HG03135 (cell line): Measurements from ENCODE around the gene P4HA2.

Experiments
- ATAC-seq: cut with Tn5 transposase; IDR thresholded peaks from one replicate; pipeline ENCODE4 v1.9.1; 2021; ENCODE audit warnings: mild to moderate bottlenecking, moderate library complexity; ENCODE audit not compliant: unreplicated experiment

Gene P4HA2

GRCh38 chr5:132265336-132266030, 37.8 kb upstream of the P4HA2 start:
- no peak for ATAC-seq

- no peak for ATAC-seq
These were observed 37.1 kb upstream of the P4HA2 start for GRCh38 chr5:132264546-132265335.

GRCh38 chr5:132263548-132264261, 36.1 kb upstream of the P4HA2 start:
- ATAC-seq: no peak

- ATAC-seq: no peak
These were observed 35.4 kb upstream of the P4HA2 start for GRCh38 chr5:132262882-132263547.

- no peak for ATAC-seq
These were observed 34.5 kb upstream of the P4HA2 start for GRCh38 chr5:132261881-132262845.

- no peak for ATAC-seq
These were observed 33.3 kb upstream of the P4HA2 start for GRCh38 chr5:132260714-132261551.

GRCh38 chr5:132260051-132260450, 32.4 kb upstream of the P4HA2 start:
- no peak for ATAC-seq

- ATAC-seq: no peak
These were observed 31.6 kb upstream of the P4HA2 start for GRCh38 chr5:132259069-132259851.

GRCh38 chr5:132258102-132259068, 30.7 kb upstream of the P4HA2 start:
- ATAC-seq: no peak

GRCh38 chr5:132257131-132258101, 29.8 kb upstream of the P4HA2 start, which contains the start of gene PDLIM4:
PDLIM4 (plus strand) TSS chr5:132257696; CDS start chr5:132257735, 39 bp downstream.
- ATAC-seq: no peak

GRCh38 chr5:132256783-132257130, 29.1 kb upstream of the P4HA2 start:
- no peak for ATAC-seq

GRCh38 chr5:132256086-132256782, 28.6 kb upstream of the P4HA2 start:
- no peak for ATAC-seq

- ATAC-seq: no peak
These were observed 26.8 kb upstream of the P4HA2 start for GRCh38 chr5:132254321-132254977.

GRCh38 chr5:132253452-132254320, 26.0 kb upstream of the P4HA2 start:
- ATAC-seq: no peak
